Measurements from ENCODE around the gene KISS1. TPM values are rescaled to one million over a fixed set of nuclear protein-coding genes. Genes with fewer than 3 reads are reported as not detected.

The KISS1 gene
- total RNA-seq, 1 experiment from 2014 or later = 0.35 TPM

- no peak overlapping the region for H3K4me3 Mint-ChIP-seq
- ATAC-seq = no peak
- H3K4me1 Mint-ChIP-seq = peaks cover 6% of the 10 kb centered on the region
- ChIA-PET POLR2A (no interaction called here), CTCF (interaction anchor here (2.6 to 4.7 kb wide), 2 partner anchors 50 to 148 kb away, joined by 36 to 118 read pairs; partner anchors contain the start of gene PLEKHA6)
- no peaks in the 10 kb centered on the region for H3K36me3 Mint-ChIP-seq
- no peaks in the 10 kb centered on the region for H3K27me3 Mint-ChIP-seq (ENCODE audit: low read depth)
- DNase-seq (ENCODE audit: low spot score) = no peak
- TF ChIP-seq AR (CRISPR knock-in tag; IDR thresholded peaks at IDR 0.05) (no peak), ARID4B (CRISPR knock-in tag; IDR thresholded peaks at IDR 0.05; ENCODE audit: borderline replicate concordance) (no peak), GTF2I (CRISPR knock-in tag; conservative IDR thresholded peaks at IDR 0.05) (no peak), CREM (CRISPR knock-in tag; IDR thresholded peaks at IDR 0.05) (no peak), MYBL2 (CRISPR knock-in tag; IDR thresholded peaks at IDR 0.05) (no peak), CBFB (CRISPR knock-in tag; IDR thresholded peaks at IDR 0.05; ENCODE audit: low read depth) (no peak), JUN (CRISPR knock-in tag; IDR thresholded peaks at IDR 0.05) (no peak)
- no peaks in the 10 kb centered on the region for H3K9me3 Mint-ChIP-seq
- no peak overlapping the region for H3K27ac Mint-ChIP-seq
These were observed 16.4 kb upstream of the KISS1 start for GRCh38 chr1:204212715-204213114.

GRCh38 chr1:204211046-204211445 lies 14.8 kb upstream of the KISS1 start:
- peaks cover 6% of the 10 kb centered on the region for H3K4me1 Mint-ChIP-seq
- H3K4me3 Mint-ChIP-seq = no peak overlapping the region
- DNase-seq (ENCODE audit: low spot score) = no peak
- H3K36me3 Mint-ChIP-seq = no peaks in the 10 kb centered on the region
- POLR2A ChIA-PET = interaction anchor here (0.6 kb wide), 1 partner anchor 63 kb away, joined by 3 read pairs; no protein-coding TSS in a partner anchor
- ATAC-seq = no peak
- no peak overlapping the region for H3K27ac Mint-ChIP-seq
- H3K27me3 Mint-ChIP-seq (ENCODE audit: low read depth) = no peaks in the 10 kb centered on the region
- TF ChIP-seq OVOL2 (CRISPR knock-in tag; IDR thresholded peaks at IDR 0.05; ENCODE audit: borderline replicate concordance) (no peak), ZNF512 (CRISPR knock-in tag; IDR thresholded peaks at IDR 0.05; ENCODE audit: borderline replicate concordance) (no peak), AR (CRISPR knock-in tag; IDR thresholded peaks at IDR 0.05) (no peak), SMAD4 (CRISPR knock-in tag; IDR thresholded peaks at IDR 0.05) (no peak), ZNF121 (CRISPR knock-in tag; IDR thresholded peaks at IDR 0.05) (no peak), NR1H2 (CRISPR knock-in tag; IDR thresholded peaks at IDR 0.05) (no peak), ELF4 (CRISPR knock-in tag; IDR thresholded peaks at IDR 0.05; ENCODE audit: low read depth) (no peak), HMGXB4 (CRISPR knock-in tag; IDR thresholded peaks at IDR 0.05) (no peak)
- H3K9me3 Mint-ChIP-seq = no peaks in the 10 kb centered on the region
- CTCF ChIA-PET = interaction anchor here (0.6 to 1.1 kb wide), 2 partner anchors 48 to 293 kb away, joined by 4 to 6 read pairs; no protein-coding TSS in a partner anchor
